Adrenal gland (tissue), 19 donors: Measurements from ENCODE around the gene ADNP2. TPM values are rescaled to one million over a fixed set of nuclear protein-coding genes. Genes with fewer than 3 reads are reported as not detected.

Source experiments
- DNase-seq, 7 donors: peaks; one replicate each; pipeline ENCODE4 v3.0.0-alpha.2; 2019 to 2020
- H3K27ac ChIP-seq, 5 donors: fragments of 200-600 bp; sonication (generic) in 4 of 5; 1 replicate in 3 of 5; 2 replicates in 2 of 5; pipeline versions ENCODE4 v1.5.1 to v1.8.0; 2016 to 2020; ENCODE audit warnings: mild to moderate bottlenecking in 1 of 5
- H3K27me3 ChIP-seq: fragments of 200-600 bp; 2 replicates; pipeline ENCODE4 v1.8.0; 2021
- H3K36me3 ChIP-seq, 2 donors: fragments of 200-600 bp; replicated peaks in 1 of 2; 1 replicate in 1 of 2; 2 replicates in 1 of 2; pipeline versions ENCODE4 v1.5.1 to v1.8.0; 2018 to 2022
- H3K4me1 ChIP-seq, 2 donors: fragments of 200-600 bp; replicated peaks in 1 of 2; 1 replicate in 1 of 2; 2 replicates in 1 of 2; pipeline versions ENCODE4 v1.5.1 to v1.8.0; 2018 to 2021
- H3K4me3 ChIP-seq, 4 donors: fragments of 200-600 bp; sonication (generic) in 3 of 4; one replicate each; pipeline ENCODE4 v1.5.1; 2016 to 2018
- H3K9me3 ChIP-seq, 3 donors: fragments of 200-600 bp; sonication (generic) in 1 of 3; replicated peaks in 1 of 3; 1 replicate in 2 of 3; 2 replicates in 1 of 3; pipeline versions ENCODE4 v1.5.1 to v1.8.0; 2016 to 2021
- CTCF ChIP-seq, 6 experiments: fragments of 450-650 bp in 4 of 6; fragments of 200-600 bp in 2 of 6; sonication (generic) in 1 of 6; IDR thresholded peaks; 1 replicate in 5 of 6; 2 replicates in 1 of 6; pipeline versions ENCODE4 v1.5.1 to v1.8.0; 2016 to 2021; ENCODE audit warnings: antibody characterized with exemption in 6 of 6, mild to moderate bottlenecking in 2 of 6, moderate library complexity in 1 of 6
- POLR2A ChIP-seq, 2 donors: fragments of 450-650 bp; IDR thresholded peaks; one replicate each; pipeline ENCODE4 v1.6.1; 2017; ENCODE audit warnings: antibody characterized with exemption in 2 of 2, mild to moderate bottlenecking in 2 of 2, moderate library complexity in 1 of 2
- WGBS, 4 donors: extraction: QIAGEN DNeasy Blood & Tissue Kit in 2 of 4; methylation state at CpG; one replicate each; pipeline versions ENCODE4 v1.1.5 to v1.1.7; 2013 to 2017; 5-methylcytosine and 5-hydroxymethylcytosine counted together
- intact Hi-C, 2 donors: fragments of 100-400 bp; cut with DNase I; formaldehyde crosslinking; loops; one replicate each; pipeline versions ENCODE4 v1.14.1 to v1.15.0; 2022 to 2023
- long read RNA-seq, 10 donors: library from polyadenylated mRNA in 3 of 10; unstranded in 2 of 10; stranded (forward) in 1 of 10; transcript quantifications; one replicate each; pipeline ENCODE4 v2.0.0 and lab custom pipeline, GENCODE V29; 2021 to 2026
- polyA plus RNA-seq, 3 donors: library from polyadenylated mRNA; stranded (reverse); fragments of 200-250 nt in 2 of 3; fragments of 350-450 nt in 1 of 3; fragmentation: Illumina TruSeq in 1 of 3; extraction: RNeasy Lipid Tissue Mini Kit (QIAGEN cat#74804) in 1 of 3; gene quantifications; one replicate each; pipeline ENCODE4 v1.2.3, GENCODE V29; 2013 to 2014
- total RNA-seq, 9 donors: library from RNA; depleted of rRNA in 4 of 9; stranded (reverse); fragments of >200 nt in 4 of 9; fragments of 120-200 nt in 1 of 9; fragmentation: NEBNext Ultra II Directional in 1 of 9; extraction: Animal tissue kit (Norgen Biotek cat#: 25700) in 1 of 9; gene quantifications; one replicate each; pipeline versions ENCODE4 v1.1.0 to v1.2.4, GENCODE V29; 2013 to 2023
- donor health status: healthy with polysubstance abuse.
- donor health status: Bipolar disorder and iron deficiency.
- donor health status: DM: yes; HTN: yes; CAD: no.
- donor health status: DM: no; HTN: no; CAD: no.
- donor health status: DM: no; HTN: no; CAD: no.
- donor health status: DM: yes; HTN: yes; CAD: no.

ADNP2 gene
- total RNA-seq (10 to 100 TPM in 6 of 9 donors, 1 to 10 TPM in 3; 8.1 to 18.3 (median 13.9) TPM), polyA plus RNA-seq (10 to 100 TPM in 1 of 3 donors, 1 to 10 TPM in 2; 4.7 to 10.5 (median 5.2) TPM)
- long read RNA-seq, donor 1, full-length matches to known transcripts: 3 of 3 reads
- long read RNA-seq, donor 1, partial matches to known transcripts: 0 of 3 reads
- long read RNA-seq, donor 1, other reads (novel, unspliced or antisense): 0 of 3 reads
- long read RNA-seq, donor 2: 0 reads
- long read RNA-seq, donor 3, full-length matches to known transcripts: 2 of 2 reads
- long read RNA-seq, donor 3, partial matches to known transcripts: 0 of 2 reads
- long read RNA-seq, donor 3, other reads (novel, unspliced or antisense): 0 of 2 reads
- long read RNA-seq, donor 4: 0 reads
- long read RNA-seq, donor 5, full-length matches to known transcripts: 4 of 8 reads
- long read RNA-seq, donor 5, partial matches to known transcripts: 0 of 8 reads
- long read RNA-seq, donor 5, other reads (novel, unspliced or antisense): 4 of 8 reads
- long read RNA-seq, donor 6: 0 reads
- long read RNA-seq, donor 7, full-length matches to known transcripts: 1 of 1 reads
- long read RNA-seq, donor 7, partial matches to known transcripts: 0 of 1 reads
- long read RNA-seq, donor 7, other reads (novel, unspliced or antisense): 0 of 1 reads
- long read RNA-seq, donor 8, full-length matches to known transcripts: 4 of 4 reads
- long read RNA-seq, donor 8, partial matches to known transcripts: 0 of 4 reads
- long read RNA-seq, donor 8, other reads (novel, unspliced or antisense): 0 of 4 reads
- long read RNA-seq, donor 9, full-length matches to known transcripts: 2 of 2 reads
- long read RNA-seq, donor 9, partial matches to known transcripts: 0 of 2 reads
- long read RNA-seq, donor 9, other reads (novel, unspliced or antisense): 0 of 2 reads
- long read RNA-seq, donor 10, full-length matches to known transcripts: 2 of 2 reads
- long read RNA-seq, donor 10, partial matches to known transcripts: 0 of 2 reads
- long read RNA-seq, donor 10, other reads (novel, unspliced or antisense): 0 of 2 reads

DNA sequence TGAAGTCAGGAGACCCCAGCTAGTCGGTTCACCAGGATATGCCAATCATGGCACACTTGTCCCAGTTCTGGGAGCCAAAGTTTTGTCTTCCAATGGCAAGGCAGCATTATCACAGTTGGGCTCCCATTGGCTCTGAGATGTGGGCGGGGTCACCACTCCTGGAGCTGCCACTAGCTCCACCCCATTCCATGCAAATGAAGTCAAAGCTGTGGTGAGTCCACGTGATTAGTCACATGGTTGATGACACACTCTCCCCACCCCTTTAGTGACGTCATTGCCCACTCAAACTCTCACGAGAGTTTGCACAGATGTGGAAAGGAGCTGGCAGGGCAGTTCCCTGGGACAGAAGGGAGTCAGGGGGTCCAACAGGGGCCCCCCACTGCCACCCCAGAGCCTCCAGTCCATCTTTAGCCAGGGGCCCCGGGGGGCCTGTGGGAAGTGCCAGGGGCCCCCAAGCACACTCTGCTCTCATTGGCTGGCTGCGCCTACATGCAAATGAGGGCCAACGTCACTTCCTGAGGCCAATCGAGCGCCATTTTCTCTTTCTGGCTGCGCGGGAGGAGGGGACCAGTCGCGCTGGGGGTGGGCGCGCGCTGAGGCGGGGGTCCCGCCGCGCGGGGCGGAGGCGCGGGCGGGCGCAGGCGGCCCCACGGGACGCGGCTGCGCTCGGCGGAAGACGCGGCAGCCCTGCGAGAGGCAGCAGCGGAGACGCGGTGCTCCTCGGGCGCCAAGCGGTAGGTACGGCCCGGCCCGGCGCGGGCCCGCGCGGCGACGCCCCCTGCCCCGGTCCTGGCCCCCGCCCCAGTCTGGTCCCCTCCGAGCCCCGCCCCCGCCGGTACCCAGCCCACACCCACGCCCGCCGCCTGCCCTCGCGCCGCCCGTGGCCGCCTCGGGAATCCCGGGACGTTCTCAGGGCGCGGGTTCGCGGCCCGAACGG lies at the start of gene ADNP2:
Gene ADNP2 (plus strand): TSS at position 524 of the 937 bp plus-strand sequence. CDS start 8,281 bp downstream, outside the sequence.
- H3K9me3 ChIP-seq: no peaks in the 10 kb centered on the region
- peaks cover 20 to 37% of the 10 kb centered on the region in 2 donors for H3K4me1 ChIP-seq
- H3K36me3 ChIP-seq: no peaks in the 10 kb centered on the region
- no peaks in the 10 kb centered on the region for H3K27me3 ChIP-seq
- intact Hi-C loops: loop anchor here in 1 of 2 donors (5.0 kb wide), 1 partner anchor 72 kb away; no protein-coding TSS in a partner anchor
- WGBS, 4 donors: 2 to 33% (median 5%) methylated on average over 3 to 75 of the region's 76 CpGs
- H3K4me3 ChIP-seq: peak within 1 kb of the TSS in 3 of 4 donors; percentile 34 to 97 (median 58)
- TF ChIP-seq CTCF (IDR thresholded peaks at IDR 0.05): no peak
- TF ChIP-seq POLR2A (IDR thresholded peaks at IDR 0.05): peak; percentile 44 to 49
- peak; percentile 82 to 96 (median 91) for DNase-seq
- peak within 1 kb of the TSS in 4 of 5 donors; percentile 69 to 99 (median 92) for H3K27ac ChIP-seq

GRCh38 chr18:80059945-80060344 lies 49.1 kb upstream of the ADNP2 start:
- H3K9me3 ChIP-seq: peaks cover 0 to 22% (median 0%) of the 10 kb centered on the region in 3 donors
- 70 to 89% (median 81%) methylated on average over 6 of the region's 6 CpGs for WGBS, 4 donors
- intact Hi-C loops: no loop called here
- no peaks in the 10 kb centered on the region for H3K27me3 ChIP-seq
- H3K4me1 ChIP-seq: no peaks in the 10 kb centered on the region
- no peak overlapping the region for H3K27ac ChIP-seq
- H3K4me3 ChIP-seq: no peak overlapping the region
- no peak for TF ChIP-seq CTCF (IDR thresholded peaks at IDR 0.05)
- TF ChIP-seq POLR2A (IDR thresholded peaks at IDR 0.05): no peak
- no peaks in the 10 kb centered on the region for H3K36me3 ChIP-seq
- no peak for DNase-seq

- H3K9me3 ChIP-seq: peaks cover 0 to 11% (median 0%) of the 10 kb centered on the region in 3 donors
- H3K36me3 ChIP-seq: no peaks in the 10 kb centered on the region
- H3K27me3 ChIP-seq: no peaks in the 10 kb centered on the region
- WGBS, 4 donors: 83 to 93% (median 86%) methylated on average over 6 to 9 of the region's 9 CpGs
- H3K4me3 ChIP-seq: no peak overlapping the region
- no peak overlapping the region for H3K27ac ChIP-seq
- H3K4me1 ChIP-seq: no peaks in the 10 kb centered on the region
- no peak for TF ChIP-seq CTCF (IDR thresholded peaks at IDR 0.05)
- no peak for TF ChIP-seq POLR2A (IDR thresholded peaks at IDR 0.05)
- DNase-seq: no peak
- intact Hi-C loops: no loop called here
Measured at GRCh38 chr18:80065705-80066104, 43.4 kb upstream of the ADNP2 start.
